Measurements from ENCODE around the gene SYNCRIP.
"Not testable (repeated sequence)": the region's sequence is repeated elsewhere in the genome, so short reads cannot be mapped to it uniquely, and the experiment has no call there.

The SYNCRIP gene

DNA sequence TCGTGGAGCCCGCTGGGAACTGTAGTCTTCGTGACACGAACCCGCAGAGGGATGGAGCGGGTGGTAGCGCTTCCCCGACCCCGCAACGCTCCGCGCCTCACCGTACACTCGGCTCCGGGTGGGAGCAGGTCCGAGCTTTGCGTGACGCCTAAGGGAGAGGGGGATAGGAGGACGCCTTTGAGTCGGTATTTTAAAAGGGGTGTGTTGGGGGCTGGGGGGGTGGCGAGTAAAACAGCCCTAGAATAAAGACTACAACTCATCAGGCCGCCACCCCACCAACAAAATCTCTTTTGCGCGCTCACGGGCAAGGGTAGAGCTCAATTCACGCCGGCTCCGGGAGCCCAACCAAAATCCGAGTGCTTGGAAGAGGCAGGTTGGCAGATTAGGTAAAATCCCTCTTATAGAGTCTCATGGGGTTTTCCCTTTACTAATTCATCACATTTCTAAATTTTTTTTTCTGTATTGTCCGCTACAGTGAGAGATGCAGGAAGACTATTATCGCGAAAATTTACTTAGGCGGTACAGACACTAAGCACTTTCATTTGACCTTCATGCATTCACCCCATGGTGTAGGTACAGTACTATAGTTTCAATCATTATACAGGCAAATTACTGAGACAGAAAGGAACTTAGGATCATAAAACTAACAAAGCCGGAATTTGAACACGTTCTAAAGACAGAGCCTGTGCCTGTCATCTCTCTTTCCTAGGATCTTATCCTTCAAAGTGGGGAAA is 48.3 kb downstream of the SYNCRIP start:
- peak in 1 of 2 donors; percentile 33 for DNase-seq (ENCODE audit: low read depth in 1 of 2, low spot score in 1 of 2)

DNA sequence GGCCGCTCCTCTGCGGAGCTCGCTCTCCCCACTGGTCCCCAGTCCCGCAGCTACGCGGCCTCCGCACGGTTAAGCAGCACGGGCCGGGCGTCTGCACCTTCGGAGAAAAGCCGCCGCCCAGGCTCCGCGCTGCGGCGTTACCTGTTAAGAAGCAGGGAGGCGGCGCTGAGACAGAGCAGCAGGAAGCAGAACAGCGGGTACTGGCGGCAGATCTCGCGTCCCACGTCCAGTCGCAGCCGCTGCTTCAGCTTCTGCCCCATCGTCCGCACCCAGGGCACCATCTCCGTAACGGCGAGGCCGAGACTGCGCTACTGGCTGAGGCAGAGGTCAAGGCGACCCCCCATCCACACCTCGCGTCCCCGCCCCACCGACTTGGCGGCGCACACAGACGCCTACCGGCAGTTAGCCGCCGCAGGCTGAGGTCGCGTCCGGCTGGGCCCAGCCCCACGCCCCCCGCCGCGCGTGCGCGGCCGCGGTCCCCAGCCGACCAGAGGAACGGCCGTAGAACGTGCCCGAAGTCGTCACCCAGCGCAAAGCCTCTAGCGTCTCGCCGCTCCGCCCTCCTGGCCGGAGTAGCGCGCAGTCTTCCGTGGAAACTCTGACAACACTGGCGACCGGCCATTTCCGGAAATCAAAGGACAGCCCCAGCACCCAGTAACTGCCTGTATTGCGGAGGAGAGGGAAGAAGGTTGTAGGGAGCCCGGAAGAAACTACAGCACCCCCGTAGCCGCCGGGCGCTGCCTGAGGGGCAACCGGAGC is 49.1 kb downstream of the SYNCRIP start, which contains the start of gene SNX14:
Gene SNX14, minus strand, starts transcription at position 421 of the 759 bp plus-strand sequence. Its CDS starts 140 bp downstream, at position 281.
- peak; percentile 50 to 64 for DNase-seq (ENCODE audit: low read depth in 1 of 2, low spot score in 1 of 2)

DNA sequence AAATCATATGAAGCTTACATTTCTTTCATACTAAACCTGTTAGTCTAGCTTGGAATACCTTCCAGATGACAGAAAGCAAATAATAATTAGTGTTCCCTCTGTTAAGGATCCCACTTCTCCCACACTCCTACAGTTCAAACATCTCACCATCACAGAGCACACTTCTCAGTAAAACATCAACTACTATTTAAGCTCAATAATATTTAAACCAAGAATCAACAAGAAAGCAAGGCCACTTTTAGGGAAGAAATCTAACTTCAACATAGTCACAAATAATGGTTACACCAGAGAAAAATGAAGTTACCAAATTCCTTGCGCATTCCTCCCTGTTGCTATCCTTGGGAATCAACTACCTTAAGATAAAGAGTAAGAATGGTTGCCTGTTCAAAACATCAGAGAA is 50.7 kb downstream of the SYNCRIP start:
- DNase-seq (ENCODE audit: low read depth in 1 of 2, low spot score in 1 of 2) = no peak

DNA sequence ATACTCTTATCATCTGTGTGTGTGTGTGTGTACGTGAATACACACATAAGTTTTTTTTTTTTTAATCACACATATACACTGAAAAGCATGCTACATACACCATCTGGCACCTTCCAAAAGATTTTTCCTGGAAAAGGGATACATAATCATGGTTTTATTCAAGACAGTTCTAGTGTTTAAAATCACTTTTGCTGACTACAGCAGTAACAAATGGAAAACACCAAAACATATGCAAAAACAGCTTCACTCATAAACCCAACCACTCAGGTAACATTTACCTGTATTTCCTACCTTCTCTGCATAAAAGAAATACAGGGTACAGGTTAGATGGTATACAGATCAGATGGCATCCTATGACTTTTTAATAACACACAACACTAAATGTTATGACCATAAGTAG is 51.5 kb downstream of the SYNCRIP start:
- no peak for DNase-seq (ENCODE audit: low read depth in 1 of 2, low spot score in 1 of 2)

DNA sequence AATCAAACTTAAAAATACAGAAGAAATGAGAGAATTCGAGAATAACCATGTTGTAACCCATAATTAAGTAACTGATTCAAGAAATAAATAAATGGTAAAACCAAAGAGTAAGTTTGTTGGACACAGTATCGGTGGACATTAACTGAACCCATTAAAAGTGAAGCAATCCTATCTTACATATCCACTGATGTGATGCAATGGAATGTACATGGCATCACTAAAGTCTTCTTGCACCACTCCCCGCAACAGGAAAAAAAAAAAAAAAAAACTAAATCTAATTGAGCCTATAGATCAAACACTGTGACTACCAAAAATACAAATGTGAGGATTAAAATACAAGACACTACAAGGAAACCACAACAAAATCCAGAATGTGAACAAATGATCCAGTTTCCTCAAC is 56.9 kb downstream of the SYNCRIP start:
- DNase-seq (ENCODE audit: low read depth in 1 of 2, low spot score in 1 of 2) = no peak

DNA sequence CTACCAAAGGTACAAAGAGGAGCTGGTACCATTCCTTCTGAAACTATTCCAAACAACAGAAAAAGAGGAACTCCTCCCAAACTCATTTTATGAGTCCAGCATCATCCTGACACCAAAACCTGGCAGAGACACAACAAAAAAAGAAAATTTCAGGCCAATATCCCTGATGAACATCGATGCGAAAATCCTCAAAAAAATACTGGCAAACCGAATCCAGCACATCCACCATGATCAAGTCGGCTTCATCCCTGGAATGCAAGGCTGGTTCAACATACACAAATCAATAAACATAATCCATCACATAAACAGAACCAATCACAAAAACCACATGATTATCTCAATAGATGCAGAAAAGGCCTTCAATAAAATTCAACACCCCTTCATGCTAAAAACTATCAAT is 59.9 kb downstream of the SYNCRIP start:
- not testable (repeated sequence) for DNase-seq (ENCODE audit: low read depth in 1 of 2, low spot score in 1 of 2)

DNA sequence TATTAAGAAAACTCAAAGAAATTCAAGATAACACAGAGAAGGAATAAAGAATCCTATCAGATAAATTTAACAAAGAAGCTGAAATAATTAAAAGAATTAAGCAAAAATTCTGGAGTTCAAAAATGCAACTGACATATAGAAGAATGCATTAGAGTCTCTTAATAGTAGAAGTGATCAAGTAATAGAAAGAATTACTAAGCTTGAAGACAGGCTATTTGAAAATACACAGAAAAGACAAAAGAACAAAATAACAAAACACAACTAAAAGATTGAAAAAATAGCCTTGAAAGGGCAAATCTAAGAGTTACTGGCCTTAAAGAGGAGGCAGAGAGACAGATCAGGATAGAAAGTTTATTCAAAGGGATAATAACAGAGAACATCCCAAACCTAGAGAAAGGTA is 61.1 kb downstream of the SYNCRIP start:
- DNase-seq (ENCODE audit: low read depth in 1 of 2, low spot score in 1 of 2) = no peak

DNA sequence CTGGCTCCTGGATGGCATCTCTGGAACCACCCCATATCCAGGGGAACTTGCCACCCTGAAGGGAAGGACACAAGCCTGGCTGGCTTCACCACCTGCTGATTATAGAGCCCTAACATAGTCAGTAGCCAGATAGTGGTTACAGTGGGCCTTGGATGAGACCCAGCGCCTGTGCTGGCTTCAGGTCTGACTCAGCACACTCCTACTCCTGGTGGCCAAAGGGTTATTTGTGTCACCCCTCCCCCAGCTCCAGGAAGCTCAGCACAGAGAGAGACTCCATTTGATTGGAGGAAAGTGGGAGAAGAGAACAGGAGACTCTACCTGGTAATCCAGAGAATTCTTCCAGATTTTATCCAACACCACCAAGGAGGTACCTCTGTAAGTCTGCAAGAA is 61.8 kb downstream of the SYNCRIP start:
- DNase-seq (ENCODE audit: low read depth in 1 of 2, low spot score in 1 of 2) = no peak

DNA sequence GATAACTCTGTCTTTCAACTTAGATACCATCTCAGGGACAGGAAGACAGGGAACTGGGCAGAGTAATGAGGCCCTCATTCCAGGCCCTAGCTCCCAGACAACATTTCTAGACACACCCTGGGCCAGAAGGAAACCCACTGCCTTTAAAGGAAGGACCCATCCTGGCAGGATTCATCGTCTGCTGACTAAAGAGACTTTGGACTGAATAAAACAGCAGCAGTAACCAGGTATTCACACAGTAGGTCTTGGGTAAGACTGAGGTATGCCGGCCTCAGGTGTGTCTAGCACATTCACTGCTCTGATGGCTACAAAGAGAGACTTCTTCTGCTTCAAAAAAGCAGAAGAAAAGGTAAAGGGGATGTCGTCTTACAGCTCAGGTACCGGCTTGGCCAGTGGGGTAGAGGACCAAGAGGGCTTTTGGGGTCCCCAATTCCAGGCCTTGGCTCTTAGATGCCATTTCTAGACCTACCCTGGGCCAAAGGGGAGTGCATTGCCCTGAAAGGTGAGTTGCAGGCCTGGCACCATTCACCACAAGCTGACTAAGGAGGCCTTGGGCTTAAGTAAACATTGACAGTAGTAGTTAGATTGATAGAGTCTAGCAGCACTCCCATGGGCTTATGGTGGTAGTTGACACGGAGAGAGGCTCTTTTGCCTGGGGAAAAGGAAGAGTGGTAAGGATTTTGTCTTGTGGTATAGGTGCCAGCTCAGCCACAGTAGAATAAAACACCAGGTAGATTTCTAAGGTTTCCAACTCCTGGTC is 62.4 kb downstream of the SYNCRIP start:
- DNase-seq (ENCODE audit: low read depth in 1 of 2, low spot score in 1 of 2) = no peak

DNA sequence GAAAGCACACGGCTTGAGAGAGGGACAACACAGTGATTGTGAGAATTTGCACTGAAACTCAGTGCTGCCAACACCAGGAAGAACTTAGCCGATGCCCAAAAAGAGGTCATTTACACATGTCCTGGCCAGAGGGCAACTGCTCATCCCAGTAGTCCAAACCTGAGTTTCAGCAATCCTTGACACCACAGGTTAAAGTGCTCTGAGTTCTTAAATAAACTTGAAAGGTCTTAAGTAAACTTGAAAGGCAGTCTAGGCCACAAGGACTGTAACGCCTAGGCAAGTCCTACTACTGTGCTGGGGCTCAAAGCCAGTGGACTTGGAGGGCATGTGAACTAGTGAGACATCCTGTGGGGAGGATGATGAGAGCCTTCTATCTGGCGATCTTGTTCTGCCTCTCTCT is 63.1 kb downstream of the SYNCRIP start:
- DNase-seq (ENCODE audit: low read depth in 1 of 2, low spot score in 1 of 2) = no peak

DNA sequence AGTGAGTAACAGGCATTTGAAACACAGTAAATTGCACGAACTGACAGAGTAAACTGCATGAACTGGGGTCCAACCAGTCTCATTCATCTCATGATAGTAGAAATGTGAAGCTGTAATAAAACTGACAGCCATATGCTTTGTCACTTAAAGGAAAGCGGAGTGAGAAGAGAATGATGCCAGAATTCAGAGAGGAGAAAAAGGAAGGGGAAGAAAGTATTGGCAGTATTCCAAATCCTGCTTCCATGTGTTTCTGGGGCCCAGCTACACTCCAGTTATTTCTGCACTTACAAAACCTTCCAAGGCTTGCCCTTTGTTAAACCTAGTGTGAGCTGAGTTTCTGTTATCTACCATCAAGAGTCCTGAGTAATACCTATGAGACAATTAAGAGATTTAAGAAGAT is 66.2 kb downstream of the SYNCRIP start:
- no peak for DNase-seq (ENCODE audit: low read depth in 1 of 2, low spot score in 1 of 2)

DNA sequence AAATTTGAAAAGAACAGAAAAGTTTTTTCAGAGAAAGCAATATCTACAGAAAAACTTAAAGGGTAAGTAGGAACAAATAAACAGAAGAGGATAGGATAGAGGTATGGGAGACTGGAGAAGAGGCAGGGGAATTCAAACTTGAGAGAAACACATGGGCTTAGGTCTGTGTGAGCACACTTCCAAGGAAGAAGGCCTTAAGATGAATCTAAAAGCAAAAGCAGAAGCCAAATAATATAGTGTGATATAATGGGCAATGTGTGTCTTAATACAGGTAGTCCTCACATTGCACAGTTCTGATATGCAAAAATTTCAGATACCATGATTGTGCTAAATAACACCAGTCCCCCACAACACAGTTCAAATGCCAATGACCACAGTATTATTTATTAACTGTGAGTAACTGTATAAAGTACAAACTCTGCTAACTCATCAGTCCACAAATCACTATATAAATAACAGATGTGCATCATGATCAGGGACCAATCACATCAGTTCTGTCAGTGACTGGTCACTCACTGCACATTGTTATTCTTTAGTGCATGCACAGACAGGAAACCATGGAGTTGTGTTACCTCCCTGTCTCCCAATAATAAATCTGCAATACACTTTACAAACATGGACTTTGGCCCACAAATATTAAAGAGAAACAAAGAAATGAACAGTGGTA is 67.6 kb downstream of the SYNCRIP start:
- DNase-seq (ENCODE audit: low read depth in 1 of 2, low spot score in 1 of 2) = no peak

DNA sequence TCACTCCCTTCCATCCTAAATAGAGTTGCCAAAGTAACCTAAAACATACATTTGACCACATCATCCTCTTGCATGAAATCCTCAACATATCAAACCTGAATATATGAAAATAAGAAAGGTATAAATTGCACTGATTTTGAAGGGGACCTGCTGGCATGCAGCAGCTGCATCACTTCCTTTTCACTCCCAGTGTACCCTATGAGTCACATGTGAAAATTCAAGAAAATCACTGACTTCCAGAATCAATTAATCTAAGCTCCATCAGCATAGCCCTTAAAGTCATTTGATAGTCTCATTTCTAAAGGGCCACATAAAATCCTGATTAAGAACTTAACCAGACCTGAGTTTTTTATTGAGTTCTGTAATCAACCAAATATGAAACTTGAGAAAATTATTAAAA is 73.4 kb downstream of the SYNCRIP start:
- no peak for DNase-seq (ENCODE audit: low read depth in 1 of 2, low spot score in 1 of 2)

DNA sequence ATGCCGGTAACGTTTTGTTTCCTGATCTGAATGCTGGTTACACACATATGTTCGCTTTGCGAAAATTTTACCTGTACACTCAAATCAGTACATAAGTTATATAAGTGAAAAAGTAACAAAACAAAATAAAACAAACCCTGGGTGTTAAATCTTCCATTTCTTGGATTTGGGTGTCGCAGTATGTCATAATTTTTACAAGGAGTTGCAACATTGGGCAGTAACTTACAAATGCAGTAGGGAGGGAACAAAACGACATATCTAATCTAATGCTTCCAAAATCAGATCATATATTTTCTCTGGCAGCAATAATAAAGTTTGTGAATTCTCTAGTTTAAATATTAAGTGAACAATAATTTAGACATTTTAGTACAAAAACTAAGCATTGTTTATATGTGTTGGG is 74.3 kb downstream of the SYNCRIP start:
- DNase-seq (ENCODE audit: low read depth in 1 of 2, low spot score in 1 of 2) = no peak

DNA sequence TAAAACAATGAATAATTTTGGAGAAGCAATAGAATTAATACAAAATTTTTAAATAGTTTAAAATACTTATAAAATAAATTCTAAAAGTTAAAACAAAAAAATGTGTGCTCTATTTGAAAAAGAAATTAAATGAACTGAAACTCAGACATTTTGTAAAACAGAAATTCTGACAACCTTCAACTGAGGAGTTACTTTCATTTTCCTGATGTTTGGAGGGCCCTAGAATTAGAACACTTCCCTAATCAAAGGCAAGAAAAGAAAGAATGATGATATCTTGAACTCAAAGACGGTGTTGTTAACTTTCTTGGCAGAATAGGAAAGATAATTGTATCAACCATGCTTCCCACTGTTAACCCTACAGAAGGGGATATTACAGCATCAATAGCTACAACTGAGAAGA is 77.0 kb downstream of the SYNCRIP start:
- DNase-seq (ENCODE audit: low read depth in 1 of 2, low spot score in 1 of 2) = no peak

DNA sequence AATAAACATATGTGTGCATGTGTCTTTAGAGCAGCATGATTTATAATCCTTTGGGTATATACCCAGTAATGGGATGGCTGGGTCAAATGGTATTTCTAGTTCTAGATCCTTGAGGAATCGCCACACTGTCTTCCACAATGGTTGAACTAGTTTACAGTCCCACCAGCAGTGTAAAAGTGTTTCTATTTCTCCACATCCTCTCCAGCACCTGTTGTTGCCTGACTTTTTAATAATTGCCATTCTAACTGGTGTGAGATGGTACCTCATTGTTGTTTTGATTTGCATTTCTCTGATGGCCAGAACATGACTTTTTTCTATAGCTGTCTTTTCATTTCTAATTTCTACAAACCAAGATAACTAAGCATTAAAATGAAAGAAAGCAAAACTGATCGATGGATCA is 78.5 kb downstream of the SYNCRIP start:
- not testable (repeated sequence) for DNase-seq (ENCODE audit: low read depth in 1 of 2, low spot score in 1 of 2)

All from activated CD4-positive, alpha-beta T cell treated with anti-CD3 and anti-CD28 coated beads, Interleukin-2, amount 50 U/mL, for 24 hours (primary cell).